HepG2 (cell line): ENCODE measurements around the gene NDUFAF3. TPM values are rescaled to one million over a fixed set of nuclear protein-coding genes. Genes with fewer than 3 reads are reported as not detected.

Source experiments
- CBX1 ChIP-seq: IDR thresholded peaks from one replicate; pipeline ENCODE4 v1.6.1; 2016; ENCODE audit warnings: antibody characterized with exemption, low read depth
- CREBL2 ChIP-seq: sonication (generic); formaldehyde crosslinking; IDR thresholded peaks from 2 replicates; pipeline ENCODE4 v1.8.1; 2023; ENCODE audit warnings: missing genetic modification reagents, mild to moderate bottlenecking, borderline replicate concordance
- EEA1 ChIP-seq: sonication (generic); formaldehyde crosslinking; IDR thresholded peaks from 2 replicates; pipeline ENCODE4 v1.5.1; 2020; ENCODE audit warnings: mild to moderate bottlenecking, missing genetic modification reagents, borderline replicate concordance
- IKZF4 ChIP-seq: sonication (generic); formaldehyde crosslinking; IDR thresholded peaks from 2 replicates; pipeline ENCODE4 v1.5.1; 2020; ENCODE audit warnings: borderline replicate concordance, mild to moderate bottlenecking, low read depth, missing genetic modification reagents; ENCODE audit errors: not compliant biosample characterization
- NONO ChIP-seq, 2 experiments: fragments of 450-650 bp in 1 of 2; sonication (generic) in 1 of 2; formaldehyde crosslinking in 1 of 2; IDR thresholded peaks in 1 of 2; conservative IDR thresholded peaks in 1 of 2; 2 replicates each; pipeline versions ENCODE4 v1.6.1 to v1.8.0; 2017 to 2022; ENCODE audit warnings: mild to moderate bottlenecking in 1 of 2, missing genetic modification reagents in 1 of 2, moderate library complexity in 1 of 2
- TP53 ChIP-seq: sonication (generic); formaldehyde crosslinking; conservative IDR thresholded peaks from 2 replicates; pipeline ENCODE4 v1.4.0; 2020; ENCODE audit warnings: missing genetic modification reagents
- TRIM24 ChIP-seq: sonication (generic); formaldehyde crosslinking; IDR thresholded peaks from 2 replicates; pipeline ENCODE4 v1.8.0; 2022; ENCODE audit warnings: mild to moderate bottlenecking, missing genetic modification reagents
- YY1 ChIP-seq: IDR thresholded peaks from 2 replicates; pipeline ENCODE4 v1.6.1; 2011; ENCODE audit warnings: low read length, low read depth, moderate library complexity, mild to moderate bottlenecking; ENCODE audit not compliant: insufficient read depth, insufficient replicate concordance
- ZNF577 ChIP-seq: sonication (generic); formaldehyde crosslinking; IDR thresholded peaks from 2 replicates; pipeline ENCODE4 v1.4.0; 2020; ENCODE audit warnings: mild to moderate bottlenecking, low read depth, missing genetic modification reagents, borderline replicate concordance
- ZNF605 ChIP-seq: sonication (generic); formaldehyde crosslinking; IDR thresholded peaks from 2 replicates; pipeline ENCODE4 v1.8.0; 2022; ENCODE audit warnings: mild to moderate bottlenecking, missing genetic modification reagents
- ZNF646 ChIP-seq: sonication (generic); formaldehyde crosslinking; IDR thresholded peaks from 2 replicates; pipeline ENCODE4 v1.9.0; 2021; ENCODE audit warnings: mild to moderate bottlenecking, missing genetic modification reagents
- ZNF747 ChIP-seq: sonication (generic); formaldehyde crosslinking; IDR thresholded peaks from 2 replicates; pipeline ENCODE4 v1.8.1; 2023; ENCODE audit warnings: missing genetic modification reagents, mild to moderate bottlenecking, borderline replicate concordance
- ZNF788 ChIP-seq: sonication (generic); formaldehyde crosslinking; IDR thresholded peaks from 2 replicates; pipeline ENCODE4 v1.5.0; 2020; ENCODE audit warnings: mild to moderate bottlenecking, missing genetic modification reagents, borderline replicate concordance
- ZNF83 ChIP-seq: sonication (generic); formaldehyde crosslinking; IDR thresholded peaks from 2 replicates; pipeline ENCODE4 v1.4.0; 2020; ENCODE audit warnings: missing genetic modification reagents, mild to moderate bottlenecking, borderline replicate concordance
- polyA plus RNA-seq, 8 experiments: library from polyadenylated mRNA; depleted of rRNA in 3 of 8; stranded (reverse) in 7 of 8; unstranded in 1 of 8; fragments of >200 nt; fragmentation: Illumina TruSeq in 4 of 8; extraction: Trizol in 4 of 8; gene quantifications; 2 replicates each; pipeline versions ENCODE4 v1.2.1 to v1.2.3, GENCODE V29; 2011 to 2016; ENCODE audit warnings: low read depth in 4 of 8, missing spikeins in 1 of 8, mixed read lengths in 1 of 8; ENCODE audit not compliant: insufficient read depth in 1 of 8
- total RNA-seq, 5 experiments: library from RNA; depleted of rRNA; stranded (reverse); fragments of >200 nt; fragmentation: Illumina TruSeq; extraction: Trizol; gene quantifications; 2 replicates each; pipeline ENCODE4 v1.2.3, GENCODE V29; 2016; ENCODE audit warnings: low read depth in 1 of 5
- TF ChIP-seq, protein P1 (sequence below): fragments of 450-650 bp; IDR thresholded peaks from 2 replicates; pipeline ENCODE4 v1.6.1; 2016

NDUFAF3 gene
- total and polyA plus RNA-seq, 2 of the 13 experiments (the other 11 are each of a cell fraction or from before 2014, with no cell fraction given) = 39.0 to 50.0 TPM

GRCh38 chr3:49020330-49021212 is 1.4 kb upstream of the NDUFAF3 start (continued):
- TF ChIP-seq, protein P1, sequence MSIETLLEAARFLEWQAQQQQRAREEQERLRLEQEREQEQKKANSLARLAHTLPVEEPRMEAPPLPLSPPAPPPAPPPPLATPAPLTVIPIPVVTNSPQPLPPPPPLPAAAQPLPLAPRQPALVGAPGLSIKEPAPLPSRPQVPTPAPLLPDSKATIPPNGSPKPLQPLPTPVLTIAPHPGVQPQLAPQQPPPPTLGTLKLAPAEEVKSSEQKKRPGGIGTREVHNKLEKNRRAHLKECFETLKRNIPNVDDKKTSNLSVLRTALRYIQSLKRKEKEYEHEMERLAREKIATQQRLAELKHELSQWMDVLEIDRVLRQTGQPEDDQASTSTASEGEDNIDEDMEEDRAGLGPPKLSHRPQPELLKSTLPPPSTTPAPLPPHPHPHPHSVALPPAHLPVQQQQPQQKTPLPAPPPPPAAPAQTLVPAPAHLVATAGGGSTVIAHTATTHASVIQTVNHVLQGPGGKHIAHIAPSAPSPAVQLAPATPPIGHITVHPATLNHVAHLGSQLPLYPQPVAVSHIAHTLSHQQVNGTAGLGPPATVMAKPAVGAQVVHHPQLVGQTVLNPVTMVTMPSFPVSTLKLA = no peak
- no peak for TF ChIP-seq ZNF83 (CRISPR knock-in tag)
- TF ChIP-seq TP53 (CRISPR knock-in tag) = no peak
- TF ChIP-seq ZNF646 = 0 out of 2 replicates have a peak, but pooled peaks have one; percentile 17
- peak; percentile 7 for TF ChIP-seq YY1
- TF ChIP-seq ZNF788 (CRISPR knock-in tag) = no peak
- TF ChIP-seq ZNF577 = 0 out of 2 replicates have a peak, but pooled peaks have one; percentile 66
- peak; percentile 81 for TF ChIP-seq ZNF605 (CRISPR knock-in tag)
- TF ChIP-seq EEA1 = peak; percentile 75; the same call in 1 of the 2 replicates
- 0 out of 2 replicates have a peak, but pooled peaks have one; percentile 16 for TF ChIP-seq CREBL2 (CRISPR knock-in tag)
- TF ChIP-seq NONO (IDR thresholded peaks at IDR 0.05) = no peak
- TF ChIP-seq NONO (CRISPR knock-in tag; conservative IDR thresholded peaks at IDR 0.05) = 0 out of 2 replicates have a peak, but pooled peaks have one; percentile 33
- TF ChIP-seq CBX1 = no peak
- peak; percentile 46 for TF ChIP-seq ZNF747 (CRISPR knock-in tag)
- TF ChIP-seq TRIM24 (CRISPR knock-in tag) = no peak
- TF ChIP-seq IKZF4 (CRISPR knock-in tag) = peak; percentile 18
